ENCODE results near the gene PEBP1. TPM values are rescaled to one million over a fixed set of nuclear protein-coding genes. Genes with fewer than 3 reads are reported as not detected.

Gene PEBP1
- total and polyA plus RNA-seq, 2 of the 8 experiments (the other 6 are each of a cell fraction or from before 2014, with no cell fraction given), result 444 to 622 TPM

DNA sequence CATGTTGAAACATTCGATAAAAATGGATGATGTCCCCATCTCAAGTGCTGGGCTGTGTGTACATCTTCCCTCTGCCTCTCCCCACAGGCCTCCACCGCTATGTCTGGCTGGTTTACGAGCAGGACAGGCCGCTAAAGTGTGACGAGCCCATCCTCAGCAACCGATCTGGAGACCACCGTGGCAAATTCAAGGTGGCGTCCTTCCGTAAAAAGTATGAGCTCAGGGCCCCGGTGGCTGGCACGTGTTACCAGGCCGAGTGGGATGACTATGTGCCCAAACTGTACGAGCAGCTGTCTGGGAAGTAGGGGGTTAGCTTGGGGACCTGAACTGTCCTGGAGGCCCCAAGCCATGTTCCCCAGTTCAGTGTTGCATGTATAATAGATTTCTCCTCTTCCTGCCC, 8.6 kb downstream of the PEBP1 start:
- H4K8ac ChIP-seq (ENCODE audit: extremely low read depth, insufficient read depth, low read length), result no peak overlapping the region
- ChIA-PET POLR2A (ENCODE audit: partially characterized antibody) (interaction anchor here (0.8 to 8.0 kb wide), 4 partner anchors 7 to 40 kb away, joined by 3 to 83 read pairs (median 4); no protein-coding TSS in a partner anchor), CTCF (ENCODE audit: partially characterized antibody) (interaction anchor here (0.5 kb wide), 1 partner anchor 715 kb away, joined by 3 read pairs; no protein-coding TSS in a partner anchor)
- FAIRE-seq (no peak), DNase-seq (ENCODE audit: low read depth in 1 of 2, low spot score in 2 of 2) (no peak)
- H3K56ac ChIP-seq (replicated peaks; ENCODE audit: insufficient read length, low read depth, low read length), result no peak overlapping the region
- peaks cover 0 to 15% of the 10 kb centered on the region in 2 experiments; a peak in 1 of 4 replicates for H3K79me2 ChIP-seq (ENCODE audit: control insufficient read depth in 1 of 2, insufficient read depth in 2 of 2, low read length in 2 of 2)
- H2AFZ ChIP-seq (ENCODE audit: low read length), result no peak overlapping the region
- peaks cover 3 to 11% of the 10 kb centered on the region in 2 experiments for H4K20me1 ChIP-seq (replicated peaks in 1 of 2; ENCODE audit: control insufficient read depth in 1 of 2, insufficient read depth in 2 of 2, low read length in 2 of 2)
- no peak overlapping the region for H2AK5ac ChIP-seq (ENCODE audit: low read depth, low read length)
- no peak overlapping the region for H4K91ac ChIP-seq (replicated peaks; ENCODE audit: insufficient read length, low read length)
- no peaks in the 10 kb centered on the region for H3K9me3 ChIP-seq (ENCODE audit: insufficient read depth in 2 of 2, low read depth in 1 of 2, low read length in 1 of 2)
- H3K79me1 ChIP-seq (ENCODE audit: low read depth, low read length), result no peaks in the 10 kb centered on the region; the same call in none of the 2 replicates
- H3K18ac ChIP-seq (ENCODE audit: extremely low read depth, low read length), result no peak overlapping the region
- H2BK120ac ChIP-seq (replicated peaks; ENCODE audit: low read depth, low read length), result no peak overlapping the region
- H3K9ac ChIP-seq (replicated peaks in 1 of 4; ENCODE audit: extremely low read depth in 1 of 4, low read depth in 3 of 4, low read length in 3 of 4), result no peak overlapping the region
- no peak overlapping the region for H2BK20ac ChIP-seq (ENCODE audit: low read length)
- H3K4me2 ChIP-seq (ENCODE audit: insufficient read depth in 1 of 2, low read depth in 2 of 2, low read length in 2 of 2), result no peak overlapping the region
- no peaks in the 10 kb centered on the region for H3K23me2 ChIP-seq (ENCODE audit: low read depth, low read length)
- no peak overlapping the region for H4K5ac ChIP-seq (ENCODE audit: insufficient read length, low read depth, low read length)
- no peak overlapping the region for H2BK12ac ChIP-seq (ENCODE audit: low read depth, low read length)
- peaks cover 21 to 83% (median 55%) of the 10 kb centered on the region in 4 experiments for H3K36me3 ChIP-seq (ENCODE audit: control insufficient read depth in 2 of 4, insufficient read depth in 4 of 4, low read length in 3 of 4)
- no peak overlapping the region for H3K27ac ChIP-seq (ENCODE audit: low read depth, low read length)
- no peaks in the 10 kb centered on the region for H3K27me3 ChIP-seq (replicated peaks in 1 of 4; ENCODE audit: control insufficient read depth in 3 of 4, extremely low read depth in 1 of 4, insufficient read depth in 3 of 4, low read length in 3 of 4)
- no peak overlapping the region for H3K4ac ChIP-seq (replicated peaks; ENCODE audit: insufficient read length, low read depth, low read length)
- no peak overlapping the region for H2BK15ac ChIP-seq (ENCODE audit: low read length)
- no peak overlapping the region for H2BK5ac ChIP-seq (ENCODE audit: low read depth, low read length)
- no peak overlapping the region for H3K23ac ChIP-seq (ENCODE audit: insufficient read length)
- no peaks in the 10 kb centered on the region for H3K4me1 ChIP-seq (replicated peaks in 1 of 4; ENCODE audit: control insufficient read depth in 3 of 4, insufficient read depth in 4 of 4, low read length in 3 of 4)
- WGBS, 2 experiments (ENCODE audit: extremely low coverage in 1 of 2, insufficient coverage in 1 of 2, insufficient read length in 1 of 2, insufficient replicate concordance in 2 of 2, low coverage in 1 of 2, low lambda C conversion rate in 2 of 2, missing lambda C conversion rate in 1 of 2), result 97% methylated on average over 13 of the region's 13 CpGs; no CpG with 5 or more reads in 1 of the 2 experiments
- H3K4me3 ChIP-seq (ENCODE audit: extremely low read depth in 1 of 4, insufficient read depth in 2 of 4, low read depth in 3 of 4, low read length in 4 of 4), result no peak overlapping the region
- H3K14ac ChIP-seq (ENCODE audit: insufficient read length), result no peak overlapping the region
- TF ChIP-seq JUND (IDR thresholded peaks at IDR 0.05; ENCODE audit: low read length) (no peak), SAP30 (IDR thresholded peaks at IDR 0.05; ENCODE audit: insufficient read depth, insufficient replicate concordance, low read length) (no peak), CBX8 (IDR thresholded peaks at IDR 0.05; ENCODE audit: borderline replicate concordance, low read depth, low read length) (no peak), CTBP2 (IDR thresholded peaks at IDR 0.05; ENCODE audit: borderline replicate concordance, insufficient read depth, insufficient read length, low read length) (no peak), CBX5 (IDR thresholded peaks at IDR 0.05; ENCODE audit: low read depth, low read length) (no peak), JUN (IDR thresholded peaks at IDR 0.05; ENCODE audit: low read depth, low read length) (no peak), TAF1 (IDR thresholded peaks at IDR 0.05; ENCODE audit: low read depth, low read length) (no peak), RAD21 (IDR thresholded peaks at IDR 0.05 in 1 of 2, conservative IDR thresholded peaks at IDR 0.05 in 1 of 2; ENCODE audit: low read depth in 2 of 2, low read length in 2 of 2) (no peak), CREB1 (IDR thresholded peaks at IDR 0.05) (no peak), HDAC2 (IDR thresholded peaks at IDR 0.05; ENCODE audit: borderline replicate concordance in 1 of 2, low read depth in 2 of 2, low read length in 2 of 2) (no peak), RFX5 (IDR thresholded peaks at IDR 0.05; ENCODE audit: borderline replicate concordance, low read depth, low read length) (no peak)
- TF ChIP-seq, protein P1, sequence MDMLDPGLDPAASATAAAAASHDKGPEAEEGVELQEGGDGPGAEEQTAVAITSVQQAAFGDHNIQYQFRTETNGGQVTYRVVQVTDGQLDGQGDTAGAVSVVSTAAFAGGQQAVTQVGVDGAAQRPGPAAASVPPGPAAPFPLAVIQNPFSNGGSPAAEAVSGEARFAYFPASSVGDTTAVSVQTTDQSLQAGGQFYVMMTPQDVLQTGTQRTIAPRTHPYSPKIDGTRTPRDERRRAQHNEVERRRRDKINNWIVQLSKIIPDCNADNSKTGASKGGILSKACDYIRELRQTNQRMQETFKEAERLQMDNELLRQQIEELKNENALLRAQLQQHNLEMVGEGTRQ (IDR thresholded peaks at IDR 0.05; ENCODE audit: low read length), result no peak
